Measurements from ENCODE around the gene LONRF2. TPM values are rescaled to one million over a fixed set of nuclear protein-coding genes. Genes with fewer than 3 reads are reported as not detected.

The LONRF2 gene
- total and polyA plus RNA-seq, 7 experiments from 2014 or later, result 0.05 to 0.24 TPM; not detected in 5

DNA sequence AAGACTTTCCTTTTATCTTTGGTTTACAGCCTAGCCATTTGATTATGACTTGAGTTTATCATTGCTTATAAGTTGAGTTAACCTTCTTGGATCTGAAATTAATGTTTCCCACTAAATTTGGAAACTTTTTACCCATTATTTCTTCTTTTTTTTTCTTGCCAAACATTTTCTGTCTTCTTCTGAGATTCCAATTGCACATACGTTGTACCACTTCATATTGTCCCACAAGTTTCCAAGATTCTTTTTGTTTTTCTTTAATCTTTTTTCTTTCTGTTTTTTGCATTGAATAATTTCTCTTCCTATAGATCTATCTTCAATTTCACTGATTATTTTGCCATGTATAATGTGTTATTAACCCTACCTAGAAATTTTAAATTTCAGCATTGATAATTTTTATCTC, 18.6 kb downstream of the LONRF2 start:
- Mint-ChIP-seq H3K4me3 (no peak overlapping the region), H3K27me3 (peaks cover 9 to 42% (median 12%) of the 10 kb centered on the region in 5 donors), H3K27ac (no peak overlapping the region), H3K36me3 (no peaks in the 10 kb centered on the region), H3K9me3 (peaks cover 0 to 16% (median 7%) of the 10 kb centered on the region in 11 donors), H3K4me1 (no peaks in the 10 kb centered on the region)
- ChIA-PET CTCF (no interaction called here), POLR2A (no interaction called here)
- ATAC-seq (no peak), DNase-seq (no peak)
- Histone ChIP-seq H3K27ac (ENCODE audit: low read depth, low read length) (no peak overlapping the region), H3K4me1 (ENCODE audit: control insufficient read depth in 2 of 2, insufficient read depth in 2 of 2, low read length in 2 of 2) (no peaks in the 10 kb centered on the region), H3K9me3 (ENCODE audit: control insufficient read depth in 2 of 3, low read length in 3 of 3) (no peaks in the 10 kb centered on the region), H3K27me3 (ENCODE audit: control insufficient read depth in 2 of 2, insufficient read depth in 2 of 2, low read length in 2 of 2) (no peaks in the 10 kb centered on the region), H3K4me3 (ENCODE audit: low read length) (no peak overlapping the region), H3K36me3 (ENCODE audit: control insufficient read depth in 2 of 3, insufficient read depth in 3 of 3, low read length in 3 of 3) (no peaks in the 10 kb centered on the region)
- intact Hi-C loops (cut with micrococcal nuclease), result no loop called here

DNA sequence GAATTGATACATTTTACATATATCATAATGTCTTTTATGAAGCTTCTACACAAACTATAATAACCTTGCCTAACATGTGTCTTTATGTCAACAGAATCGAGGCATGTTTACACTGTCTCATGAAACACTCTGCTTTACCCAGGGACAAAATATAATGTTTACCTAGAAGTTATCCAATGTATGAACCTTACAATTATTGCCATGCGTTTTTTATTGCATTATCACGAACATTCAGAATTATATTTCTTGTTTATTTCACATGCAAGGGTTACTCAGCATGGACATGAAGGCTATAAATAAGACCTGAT, 19.8 kb downstream of the LONRF2 start:
- Mint-ChIP-seq H3K36me3 (no peaks in the 10 kb centered on the region), H3K4me3 (no peak overlapping the region), H3K4me1 (no peaks in the 10 kb centered on the region), H3K27ac (no peak overlapping the region), H3K27me3 (peaks cover 9 to 45% (median 19%) of the 10 kb centered on the region in 5 donors), H3K9me3 (peaks cover 0 to 16% (median 7%) of the 10 kb centered on the region in 11 donors)
- intact Hi-C loops (cut with micrococcal nuclease), result no loop called here
- Histone ChIP-seq H3K27ac (ENCODE audit: low read depth, low read length) (no peak overlapping the region), H3K9me3 (ENCODE audit: control insufficient read depth in 2 of 3, low read length in 3 of 3) (no peaks in the 10 kb centered on the region), H3K4me1 (ENCODE audit: control insufficient read depth in 2 of 2, insufficient read depth in 2 of 2, low read length in 2 of 2) (no peaks in the 10 kb centered on the region), H3K4me3 (ENCODE audit: low read length) (no peak overlapping the region), H3K27me3 (ENCODE audit: control insufficient read depth in 2 of 2, insufficient read depth in 2 of 2, low read length in 2 of 2) (no peaks in the 10 kb centered on the region), H3K36me3 (ENCODE audit: control insufficient read depth in 2 of 3, insufficient read depth in 3 of 3, low read length in 3 of 3) (no peaks in the 10 kb centered on the region)
- ChIA-PET CTCF (no interaction called here), POLR2A (no interaction called here)
- DNase-seq, result no peak
- ATAC-seq, result no peak

DNA sequence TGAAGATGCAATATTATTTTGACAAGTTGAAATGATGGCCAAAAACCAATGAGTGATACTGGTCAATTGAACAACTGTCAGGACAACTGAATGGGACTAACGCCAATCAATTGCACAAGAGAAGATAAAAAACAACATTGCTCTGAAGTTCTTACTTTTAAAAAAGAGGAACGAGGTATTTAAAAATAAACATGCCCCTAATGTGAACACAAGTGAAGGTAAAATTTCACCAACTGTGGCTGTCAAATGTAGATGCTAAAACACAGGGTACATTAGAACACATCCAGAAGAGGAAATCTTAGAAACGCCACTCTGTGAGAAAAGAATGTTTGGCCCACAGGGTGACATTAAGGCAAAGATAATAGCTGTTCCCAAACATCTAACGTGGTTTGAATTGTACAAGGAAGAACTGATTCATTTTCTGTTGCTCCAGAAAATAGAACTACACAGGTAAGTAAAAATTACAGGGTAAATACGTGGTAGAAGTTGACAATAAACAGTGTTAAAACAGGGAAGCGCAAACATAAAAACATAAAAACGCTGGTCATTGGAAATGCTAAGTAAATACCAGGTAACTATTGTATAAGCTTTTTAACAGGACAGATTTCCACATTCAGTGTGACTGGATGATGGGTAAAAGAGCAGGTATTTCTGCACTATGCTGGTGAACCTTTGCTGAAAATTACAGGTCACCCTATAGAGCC, 20.3 kb downstream of the LONRF2 start:
- POLR2A ChIA-PET, result no interaction called here
- Mint-ChIP-seq H3K27me3 (peaks cover 9 to 43% (median 19%) of the 10 kb centered on the region in 5 donors), H3K36me3 (no peaks in the 10 kb centered on the region), H3K9me3 (peaks cover 0 to 16% (median 7%) of the 10 kb centered on the region in 11 donors), H3K4me3 (no peak overlapping the region), H3K4me1 (no peaks in the 10 kb centered on the region), H3K27ac (no peak overlapping the region)
- no peaks in the 10 kb centered on the region for H3K4me1 ChIP-seq (ENCODE audit: control insufficient read depth in 2 of 2, insufficient read depth in 2 of 2, low read length in 2 of 2)
- DNase-seq (no peak), ATAC-seq (no peak)
- no peak overlapping the region for H3K4me3 ChIP-seq (ENCODE audit: low read length)
- H3K27me3 ChIP-seq (ENCODE audit: control insufficient read depth in 2 of 2, insufficient read depth in 2 of 2, low read length in 2 of 2), result no peaks in the 10 kb centered on the region
- H3K27ac ChIP-seq (ENCODE audit: low read depth, low read length), result no peak overlapping the region
- no peaks in the 10 kb centered on the region for H3K9me3 ChIP-seq (ENCODE audit: control insufficient read depth in 2 of 3, low read length in 3 of 3)
- H3K36me3 ChIP-seq (ENCODE audit: control insufficient read depth in 2 of 3, insufficient read depth in 3 of 3, low read length in 3 of 3), result no peaks in the 10 kb centered on the region
- CTCF ChIA-PET, result no interaction called here
- intact Hi-C loops (cut with micrococcal nuclease), result no loop called here

DNA sequence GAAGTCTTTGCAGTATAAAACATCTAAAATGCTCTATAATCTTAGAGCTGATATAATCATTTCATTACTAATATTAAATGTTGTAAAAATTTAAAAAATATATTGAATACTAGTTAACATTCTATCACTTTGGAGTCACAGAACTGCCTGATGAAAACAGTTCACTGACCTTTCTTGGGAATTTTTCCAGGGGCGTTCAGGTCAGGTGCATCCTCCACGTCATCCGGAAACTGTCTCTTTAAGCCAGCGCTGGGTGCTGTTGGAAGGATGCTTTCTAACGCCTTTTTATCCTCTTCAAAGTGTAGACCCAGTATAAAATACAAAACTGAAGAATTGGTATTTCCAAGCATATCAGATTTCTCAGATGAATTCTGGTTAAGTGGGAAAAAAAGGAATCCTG, 22.8 kb downstream of the LONRF2 start:
- POLR2A ChIA-PET, result no interaction called here
- no peaks in the 10 kb centered on the region for H3K9me3 ChIP-seq (ENCODE audit: control insufficient read depth in 2 of 3, low read length in 3 of 3)
- Mint-ChIP-seq H3K4me3 (no peak overlapping the region), H3K9me3 (peaks cover 0 to 10% (median 4%) of the 10 kb centered on the region in 11 donors), H3K27me3 (peaks cover 4 to 51% (median 19%) of the 10 kb centered on the region in 5 donors), H3K36me3 (no peaks in the 10 kb centered on the region), H3K27ac (no peak overlapping the region), H3K4me1 (no peaks in the 10 kb centered on the region)
- no peak overlapping the region for H3K4me3 ChIP-seq (ENCODE audit: low read length)
- no peaks in the 10 kb centered on the region for H3K27me3 ChIP-seq (ENCODE audit: control insufficient read depth in 2 of 2, insufficient read depth in 2 of 2, low read length in 2 of 2)
- ATAC-seq (no peak), DNase-seq (no peak)
- no peaks in the 10 kb centered on the region for H3K36me3 ChIP-seq (ENCODE audit: control insufficient read depth in 2 of 3, insufficient read depth in 3 of 3, low read length in 3 of 3)
- no peaks in the 10 kb centered on the region for H3K4me1 ChIP-seq (ENCODE audit: control insufficient read depth in 2 of 2, insufficient read depth in 2 of 2, low read length in 2 of 2)
- no peak overlapping the region for H3K27ac ChIP-seq (ENCODE audit: low read depth, low read length)
- intact Hi-C loops (cut with micrococcal nuclease), result no loop called here
- CTCF ChIA-PET, result interaction anchor here (0.7 to 1.4 kb wide), 2 partner anchors 37 to 821 kb away, joined by 3 to 4 read pairs; no protein-coding TSS in a partner anchor

DNA sequence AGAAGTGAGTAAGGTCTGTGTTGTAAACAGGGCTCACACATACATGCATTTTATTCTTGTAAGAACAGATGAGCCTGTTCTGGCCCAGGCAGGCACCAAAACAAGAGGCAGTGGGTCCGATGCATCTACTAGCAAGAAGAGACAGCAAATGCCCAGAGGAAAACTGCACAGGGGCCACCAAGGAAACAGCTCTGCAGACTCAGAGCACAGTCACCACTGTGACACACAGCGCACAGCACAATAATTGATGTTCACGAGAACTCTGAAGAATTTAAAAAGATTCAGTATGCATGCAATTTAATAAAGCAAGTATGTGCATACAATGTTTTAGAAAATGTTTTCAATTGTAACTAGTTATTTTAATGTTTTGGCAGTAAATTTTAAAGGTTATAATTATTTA, 24.8 kb downstream of the LONRF2 start:
- Histone ChIP-seq H3K4me3 (ENCODE audit: low read length) (no peak overlapping the region), H3K27me3 (ENCODE audit: control insufficient read depth in 2 of 2, insufficient read depth in 2 of 2, low read length in 2 of 2) (no peaks in the 10 kb centered on the region), H3K4me1 (ENCODE audit: control insufficient read depth in 2 of 2, insufficient read depth in 2 of 2, low read length in 2 of 2) (no peaks in the 10 kb centered on the region), H3K9me3 (ENCODE audit: control insufficient read depth in 2 of 3, low read length in 3 of 3) (no peaks in the 10 kb centered on the region), H3K36me3 (ENCODE audit: control insufficient read depth in 2 of 3, insufficient read depth in 3 of 3, low read length in 3 of 3) (no peaks in the 10 kb centered on the region), H3K27ac (ENCODE audit: low read depth, low read length) (no peak overlapping the region)
- Mint-ChIP-seq H3K4me3 (no peak overlapping the region), H3K4me1 (no peaks in the 10 kb centered on the region), H3K36me3 (no peaks in the 10 kb centered on the region), H3K27ac (no peak overlapping the region), H3K9me3 (no peaks in the 10 kb centered on the region), H3K27me3 (peaks cover 8 to 36% (median 18%) of the 10 kb centered on the region in 5 donors)
- ChIA-PET CTCF (interaction anchor here (0.7 kb wide), 1 partner anchor 34 kb away, joined by 3 read pairs; no protein-coding TSS in a partner anchor), POLR2A (no interaction called here)
- DNase-seq (no peak), ATAC-seq (no peak)
- intact Hi-C loops (cut with micrococcal nuclease), result no loop called here

DNA sequence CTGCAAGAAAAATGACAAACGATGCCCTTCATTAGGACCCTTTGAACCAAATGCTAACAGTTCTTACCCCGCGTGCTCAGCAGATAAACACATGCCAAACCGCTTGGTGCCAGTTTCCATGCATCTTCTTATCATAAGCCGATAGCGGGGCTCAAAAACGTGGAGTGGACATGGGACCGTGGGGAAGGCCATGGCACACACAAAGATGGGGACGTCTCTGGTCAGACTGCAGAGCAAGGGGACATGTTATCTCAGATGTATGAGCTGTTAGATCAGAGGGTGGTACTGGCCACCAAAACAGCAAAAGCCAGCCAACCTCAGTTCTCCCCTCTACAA, 28.2 kb downstream of the LONRF2 start:
- intact Hi-C loops (cut with micrococcal nuclease), result no loop called here
- H3K36me3 ChIP-seq (ENCODE audit: control insufficient read depth in 2 of 3, insufficient read depth in 3 of 3, low read length in 3 of 3), result no peaks in the 10 kb centered on the region
- H3K4me1 ChIP-seq (ENCODE audit: control insufficient read depth in 2 of 2, insufficient read depth in 2 of 2, low read length in 2 of 2), result peaks cover 0 to 7% of the 10 kb centered on the region in 2 donors
- ChIA-PET CTCF (no interaction called here), POLR2A (no interaction called here)
- no peak overlapping the region for H3K4me3 ChIP-seq (ENCODE audit: low read length)
- DNase-seq (no peak), ATAC-seq (no peak)
- H3K4me1 Mint-ChIP-seq, result peaks cover 0 to 2% (median 0%) of the 10 kb centered on the region in 7 donors
- H3K9me3 Mint-ChIP-seq, result no peaks in the 10 kb centered on the region
- no peak overlapping the region for H3K27ac Mint-ChIP-seq
- H3K36me3 Mint-ChIP-seq, result no peaks in the 10 kb centered on the region
- H3K9me3 ChIP-seq (ENCODE audit: control insufficient read depth in 2 of 3, low read length in 3 of 3), result no peaks in the 10 kb centered on the region
- no peak overlapping the region for H3K27ac ChIP-seq (ENCODE audit: low read depth, low read length)
- peaks cover 8 to 21% (median 13%) of the 10 kb centered on the region in 5 donors for H3K27me3 Mint-ChIP-seq
- H3K27me3 ChIP-seq (ENCODE audit: control insufficient read depth in 2 of 2, insufficient read depth in 2 of 2, low read length in 2 of 2), result no peaks in the 10 kb centered on the region
- no peak overlapping the region for H3K4me3 Mint-ChIP-seq

DNA sequence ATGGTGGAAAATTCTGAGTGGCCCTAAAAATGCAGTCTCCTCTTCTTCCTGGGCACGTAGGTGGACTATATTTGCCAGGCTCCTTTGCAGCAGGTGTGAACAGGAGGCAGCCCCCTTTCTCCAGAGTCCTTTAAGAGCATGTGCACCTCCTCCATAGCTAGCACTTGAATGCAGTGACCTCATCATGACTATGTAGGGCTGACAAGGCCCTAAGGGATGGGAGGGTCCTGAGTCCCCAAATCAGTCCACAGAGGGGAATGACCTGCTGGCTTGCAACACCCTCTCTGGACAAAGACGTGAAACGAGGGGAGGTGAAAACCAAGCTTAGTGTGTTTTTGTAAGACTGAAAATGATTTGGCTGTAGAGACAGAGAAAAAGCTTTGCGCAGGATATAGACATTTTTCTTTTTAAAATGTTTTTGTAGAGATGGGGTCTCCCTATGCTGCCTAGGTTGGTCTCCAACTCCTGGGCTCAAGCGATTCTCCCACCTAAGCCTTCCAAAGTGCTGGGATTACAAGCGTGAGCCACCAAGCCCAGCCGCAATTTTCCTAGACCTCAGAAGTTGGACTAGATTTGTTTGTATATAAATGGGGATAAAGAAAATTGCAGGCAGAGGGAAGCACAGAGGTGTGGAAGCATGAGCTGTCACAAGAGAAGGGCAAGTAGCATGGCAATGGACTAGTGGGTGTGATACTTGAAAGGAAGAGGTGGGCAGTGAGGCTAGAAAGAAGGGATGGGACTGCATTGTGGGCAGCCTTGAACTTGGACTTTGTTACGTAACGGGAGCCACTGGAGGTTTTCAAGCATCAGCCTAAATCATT, 28.8 kb downstream of the LONRF2 start:
- no peak for ATAC-seq
- ChIA-PET CTCF (no interaction called here), POLR2A (no interaction called here)
- Mint-ChIP-seq H3K27ac (no peak overlapping the region), H3K27me3 (peaks cover 8 to 17% (median 13%) of the 10 kb centered on the region in 5 donors), H3K4me1 (peaks cover 0 to 3% (median 0%) of the 10 kb centered on the region in 7 donors), H3K9me3 (no peaks in the 10 kb centered on the region), H3K4me3 (no peak overlapping the region), H3K36me3 (no peaks in the 10 kb centered on the region)
- Histone ChIP-seq H3K4me3 (ENCODE audit: low read length) (no peak overlapping the region), H3K9me3 (ENCODE audit: control insufficient read depth in 2 of 3, low read length in 3 of 3) (no peaks in the 10 kb centered on the region), H3K27me3 (ENCODE audit: control insufficient read depth in 2 of 2, insufficient read depth in 2 of 2, low read length in 2 of 2) (no peaks in the 10 kb centered on the region), H3K27ac (ENCODE audit: low read depth, low read length) (no peak overlapping the region), H3K36me3 (ENCODE audit: control insufficient read depth in 2 of 3, insufficient read depth in 3 of 3, low read length in 3 of 3) (no peaks in the 10 kb centered on the region), H3K4me1 (ENCODE audit: control insufficient read depth in 2 of 2, insufficient read depth in 2 of 2, low read length in 2 of 2) (peaks cover 0 to 7% of the 10 kb centered on the region in 2 donors)
- DNase-seq, result no peak
- intact Hi-C loops (cut with micrococcal nuclease), result no loop called here

Data from naive thymus-derived CD4-positive, alpha-beta T cell (primary cell).